HepG2 (cell line): Measurements from ENCODE around the gene HAPLN3. TPM values are rescaled to one million over a fixed set of nuclear protein-coding genes. Genes with fewer than 3 reads are reported as not detected.

Experiments used
- ATAC-seq: fragments of 200-7000 bp; cut with Tn5 transposase; 3 replicates; pipeline ENCODE4 v1.9.1; 2020; ENCODE audit warnings: mild to moderate bottlenecking, moderate library complexity
- BruUV-seq: library from RNA; stranded (reverse); fragments of 400-500 nt; replicated peaks from 2 replicates; lab custom pipeline; 2021; lab: Mats Ljungman, UMichigan
- CTCF ChIA-PET: fragments of 300-600 bp; formaldehyde crosslinking; extraction: SDS; loops from one replicate; lab custom pipeline; 2021; ENCODE audit warnings: low total read pairs, inconsistent platforms, low intra/inter-chr PET ratio; lab: Yijun Ruan, JAX
- POLR2A ChIA-PET: fragments of 350-600 bp; sonication (Branson Sonifier 250); formaldehyde crosslinking; loops from one replicate; lab custom pipeline; 2020; ENCODE audit warnings: antibody characterized with exemption, inconsistent platforms; lab: Yijun Ruan, JAX
- DNase-seq: peaks from one replicate; pipeline ENCODE4 v3.0.0-alpha.2; 2015; ENCODE audit warnings: low spot score
- FAIRE-seq: peaks from 3 replicates; lab custom pipeline; 2011; peaks lifted over from hg19 to GRCh38; lab: Jason Lieb, UNC
- H2AFZ ChIP-seq: one replicate; pipeline ENCODE4 v1.6.1; 2011; ENCODE audit warnings: low read length, inconsistent platforms
- H3K27ac ChIP-seq: fragments of 300-600 bp; 3 replicates; pipeline ENCODE4 v1.8.0; 2011; ENCODE audit warnings: mixed run types, mild to moderate bottlenecking, mixed read lengths, low read length, inconsistent platforms; ENCODE audit not compliant: insufficient read depth; ENCODE audit errors: extremely low read length
- H3K27me3 ChIP-seq, 2 experiments: fragments of 200-600 bp in 1 of 2; 2 replicates in 1 of 2; 3 replicates in 1 of 2; pipeline versions ENCODE4 v1.6.0 to v1.8.0; 2011; ENCODE audit warnings: low read length in 2 of 2, mild to moderate bottlenecking in 2 of 2, moderate library complexity in 2 of 2, inconsistent platforms in 1 of 2; ENCODE audit not compliant: insufficient read depth in 2 of 2, control insufficient read depth in 1 of 2
- H3K36me3 ChIP-seq, 2 experiments: fragments of 200-600 bp in 1 of 2; replicated peaks in 1 of 2; 2 replicates in 1 of 2; 3 replicates in 1 of 2; pipeline versions ENCODE4 v1.5.1 to v1.8.0; 2011; ENCODE audit warnings: low read length in 2 of 2, inconsistent platforms in 1 of 2; ENCODE audit not compliant: insufficient read depth in 2 of 2, control insufficient read depth in 1 of 2
- H3K4me1 ChIP-seq: 2 replicates; pipeline ENCODE4 v1.5.1; 2012; ENCODE audit warnings: low read length, inconsistent platforms; ENCODE audit not compliant: insufficient read depth
- H3K4me2 ChIP-seq: 2 replicates; pipeline ENCODE4 v1.6.0; 2011; ENCODE audit warnings: low read depth, low read length, inconsistent platforms
- H3K4me3 ChIP-seq, 3 experiments: fragments of 200-600 bp in 1 of 3; sonication (generic), shearing (Covaris generic) in 1 of 3; replicated peaks in 1 of 3; 2 replicates each; pipeline ENCODE4 v1.5.1; 2011 to 2016; ENCODE audit warnings: low read length in 3 of 3, inconsistent platforms in 2 of 3, low read depth in 2 of 3, mild to moderate bottlenecking in 2 of 3, control low read depth in 1 of 3, mixed read lengths in 1 of 3; ENCODE audit not compliant: insufficient read depth in 1 of 3
- H3K79me2 ChIP-seq: one replicate; pipeline ENCODE4 v1.6.1; 2011; ENCODE audit warnings: low read length, inconsistent platforms; ENCODE audit not compliant: insufficient read depth
- H3K9ac ChIP-seq: 2 replicates; pipeline ENCODE4 v1.6.0; 2011; ENCODE audit warnings: mild to moderate bottlenecking, low read depth, low read length, inconsistent platforms; ENCODE audit not compliant: insufficient read depth
- H3K9me3 ChIP-seq: 2 replicates; pipeline ENCODE4 v1.5.1; 2012; ENCODE audit warnings: mild to moderate bottlenecking, low read length
- H4K20me1 ChIP-seq: 2 replicates; pipeline ENCODE4 v1.6.0; 2011; ENCODE audit warnings: inconsistent platforms, mild to moderate bottlenecking, low read length, moderate library complexity; ENCODE audit not compliant: insufficient read depth
- CBX1 ChIP-seq: IDR thresholded peaks from one replicate; pipeline ENCODE4 v1.6.1; 2016; ENCODE audit warnings: antibody characterized with exemption, low read depth
- HMGA1 ChIP-seq: sonication (generic); formaldehyde crosslinking; conservative IDR thresholded peaks from 2 replicates; pipeline ENCODE4 v1.4.0; 2020; ENCODE audit warnings: missing genetic modification reagents
- JDP2 ChIP-seq: sonication (generic); formaldehyde crosslinking; IDR thresholded peaks from 2 replicates; pipeline ENCODE4 v1.8.1; 2022; ENCODE audit warnings: missing genetic modification reagents, borderline replicate concordance
- RARA ChIP-seq: IDR thresholded peaks from 2 replicates; pipeline ENCODE4 v1.6.1; 2016; ENCODE audit warnings: missing genetic modification reagents, missing compliant biosample characterization
- ZFP36L1 ChIP-seq: sonication (generic); formaldehyde crosslinking; IDR thresholded peaks from 2 replicates; pipeline ENCODE4 v1.8.0; 2022; ENCODE audit warnings: mild to moderate bottlenecking, missing genetic modification reagents, moderate library complexity
- ZNF607 ChIP-seq: sonication (generic); formaldehyde crosslinking; IDR thresholded peaks from 2 replicates; pipeline ENCODE4 v1.5.1; 2020; ENCODE audit warnings: missing genetic modification reagents, mild to moderate bottlenecking, borderline replicate concordance
- ZNF703 ChIP-seq: sonication (generic); formaldehyde crosslinking; IDR thresholded peaks from 2 replicates; pipeline ENCODE4 v1.5.1; 2020; ENCODE audit warnings: missing genetic modification reagents, mild to moderate bottlenecking, moderate library complexity, borderline replicate concordance
- ZNF850 ChIP-seq: sonication (generic); formaldehyde crosslinking; conservative IDR thresholded peaks from 2 replicates; pipeline ENCODE4 v1.9.0; 2021; ENCODE audit warnings: mild to moderate bottlenecking, missing genetic modification reagents
- WGBS: methylation state at CpG from one replicate; pipeline ENCODE4 v1.1.6; 2017; ENCODE audit warnings: low lambda C conversion rate; 5-methylcytosine and 5-hydroxymethylcytosine counted together
- in situ Hi-C: cut with HindIII; loops from 2 replicates; pipeline ENCODE4 v1.10.0; 2017; ENCODE audit warnings: low pct_unique_long_range_greater_than_20kb; ENCODE audit not compliant: extremely low pct_ligation_motif_present
- intact Hi-C: fragments of 100-400 bp; cut with micrococcal nuclease; formaldehyde crosslinking; loops from one replicate; pipeline ENCODE4 v1.10.0; 2022; ENCODE audit not compliant: unreplicated experiment
- polyA plus RNA-seq, 8 experiments: library from polyadenylated mRNA; depleted of rRNA in 3 of 8; stranded (reverse) in 7 of 8; unstranded in 1 of 8; fragments of >200 nt; fragmentation: Illumina TruSeq in 4 of 8; extraction: Trizol in 4 of 8; gene quantifications; 2 replicates each; pipeline versions ENCODE4 v1.2.1 to v1.2.3, GENCODE V29; 2011 to 2016; ENCODE audit warnings: low read depth in 4 of 8, missing spikeins in 1 of 8, mixed read lengths in 1 of 8; ENCODE audit not compliant: insufficient read depth in 1 of 8
- total RNA-seq, 5 experiments: library from RNA; depleted of rRNA; stranded (reverse); fragments of >200 nt; fragmentation: Illumina TruSeq; extraction: Trizol; gene quantifications; 2 replicates each; pipeline ENCODE4 v1.2.3, GENCODE V29; 2016; ENCODE audit warnings: low read depth in 1 of 5
- TF ChIP-seq, protein P1 (sequence below): IDR thresholded peaks from 2 replicates; pipeline ENCODE4 v1.4.0; 2020; ENCODE audit warnings: mild to moderate bottlenecking, missing genetic modification reagents
- TF ChIP-seq, protein P2 (sequence below): sonication (generic); formaldehyde crosslinking; IDR thresholded peaks from 2 replicates; pipeline ENCODE4 v1.8.0; 2022; ENCODE audit warnings: missing genetic modification reagents, mild to moderate bottlenecking, borderline replicate concordance
- TF ChIP-seq, protein P3 (sequence below): sonication (generic); formaldehyde crosslinking; conservative IDR thresholded peaks from 2 replicates; pipeline ENCODE4 v1.4.0; 2020; ENCODE audit warnings: mild to moderate bottlenecking, missing genetic modification reagents, moderate library complexity

The HAPLN3 gene
- total and polyA plus RNA-seq, 2 of the 13 experiments (the other 11 are each of a cell fraction or from before 2014, with no cell fraction given) = 0.09 TPM; not detected in 1

DNA sequence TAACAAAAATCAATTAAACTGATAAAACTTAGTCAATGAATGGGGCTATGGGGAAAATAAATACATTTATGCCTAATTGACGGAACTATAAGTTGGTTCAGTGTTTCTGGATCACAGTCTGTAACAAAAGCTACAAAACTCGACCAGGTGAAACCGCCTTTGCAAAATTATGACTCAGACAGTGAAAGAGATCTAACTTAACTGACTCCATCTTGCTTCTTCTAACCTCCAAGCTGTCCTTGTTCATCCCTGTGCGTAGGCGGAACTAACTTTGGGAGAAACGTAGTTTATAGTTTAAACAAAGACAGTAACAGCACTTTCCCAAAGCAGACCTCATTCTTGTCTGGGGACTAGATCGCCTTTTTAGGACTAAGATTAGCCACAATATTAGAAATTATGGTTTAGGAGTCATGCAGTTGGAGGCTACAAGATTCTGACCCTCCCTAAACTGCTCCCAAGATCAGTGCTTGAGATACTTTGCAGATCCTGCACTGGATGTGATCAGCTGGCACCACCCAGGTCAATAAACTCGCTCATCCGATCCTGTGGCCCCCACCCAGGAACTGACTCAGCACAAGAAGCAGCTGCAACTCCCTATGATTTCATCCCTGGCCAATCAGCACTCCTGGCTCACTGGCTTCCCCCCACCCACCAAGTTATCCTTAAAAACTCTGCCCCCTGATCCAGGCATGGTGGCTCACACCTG, 25.0 kb upstream of the HAPLN3 start:
- Histone ChIP-seq H3K79me2 (no peaks in the 10 kb centered on the region), H3K4me1 (no peaks in the 10 kb centered on the region), H3K9ac (no peak overlapping the region), H3K4me2 (no peak overlapping the region), H3K36me3 (no peaks in the 10 kb centered on the region), H3K9me3 (no peaks in the 10 kb centered on the region), H2AFZ (no peak overlapping the region), H3K4me3 (no peak overlapping the region), H4K20me1 (no peaks in the 10 kb centered on the region), H3K27ac (no peak overlapping the region), H3K27me3 (peaks cover 1 to 9% of the 10 kb centered on the region in 2 experiments; a peak in 2 of 5 replicates)
- WGBS = 32% methylated on average over 9 of the region's 9 CpGs
- intact Hi-C loops (no loop called here), in situ Hi-C loops (no loop called here)
- ATAC-seq (no peak), DNase-seq (no peak), FAIRE-seq (no peak)
- no TSS peak for BruUV-seq
- CTCF ChIA-PET = no interaction called here
- TF ChIP-seq, protein P1, sequence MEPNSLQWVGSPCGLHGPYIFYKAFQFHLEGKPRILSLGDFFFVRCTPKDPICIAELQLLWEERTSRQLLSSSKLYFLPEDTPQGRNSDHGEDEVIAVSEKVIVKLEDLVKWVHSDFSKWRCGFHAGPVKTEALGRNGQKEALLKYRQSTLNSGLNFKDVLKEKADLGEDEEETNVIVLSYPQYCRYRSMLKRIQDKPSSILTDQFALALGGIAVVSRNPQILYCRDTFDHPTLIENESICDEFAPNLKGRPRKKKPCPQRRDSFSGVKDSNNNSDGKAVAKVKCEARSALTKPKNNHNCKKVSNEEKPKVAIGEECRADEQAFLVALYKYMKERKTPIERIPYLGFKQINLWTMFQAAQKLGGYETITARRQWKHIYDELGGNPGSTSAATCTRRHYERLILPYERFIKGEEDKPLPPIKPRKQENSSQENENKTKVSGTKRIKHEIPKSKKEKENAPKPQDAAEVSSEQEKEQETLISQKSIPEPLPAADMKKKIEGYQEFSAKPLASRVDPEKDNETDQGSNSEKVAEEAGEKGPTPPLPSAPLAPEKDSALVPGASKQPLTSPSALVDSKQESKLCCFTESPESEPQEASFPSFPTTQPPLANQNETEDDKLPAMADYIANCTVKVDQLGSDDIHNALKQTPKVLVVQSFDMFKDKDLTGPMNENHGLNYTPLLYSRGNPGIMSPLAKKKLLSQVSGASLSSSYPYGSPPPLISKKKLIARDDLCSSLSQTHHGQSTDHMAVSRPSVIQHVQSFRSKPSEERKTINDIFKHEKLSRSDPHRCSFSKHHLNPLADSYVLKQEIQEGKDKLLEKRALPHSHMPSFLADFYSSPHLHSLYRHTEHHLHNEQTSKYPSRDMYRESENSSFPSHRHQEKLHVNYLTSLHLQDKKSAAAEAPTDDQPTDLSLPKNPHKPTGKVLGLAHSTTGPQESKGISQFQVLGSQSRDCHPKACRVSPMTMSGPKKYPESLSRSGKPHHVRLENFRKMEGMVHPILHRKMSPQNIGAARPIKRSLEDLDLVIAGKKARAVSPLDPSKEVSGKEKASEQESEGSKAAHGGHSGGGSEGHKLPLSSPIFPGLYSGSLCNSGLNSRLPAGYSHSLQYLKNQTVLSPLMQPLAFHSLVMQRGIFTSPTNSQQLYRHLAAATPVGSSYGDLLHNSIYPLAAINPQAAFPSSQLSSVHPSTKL (CRISPR knock-in tag) = no peak
- TF ChIP-seq ZFP36L1 (CRISPR knock-in tag) = no peak
- no peak for TF ChIP-seq ZNF850 (CRISPR knock-in tag)
- TF ChIP-seq, protein P2, sequence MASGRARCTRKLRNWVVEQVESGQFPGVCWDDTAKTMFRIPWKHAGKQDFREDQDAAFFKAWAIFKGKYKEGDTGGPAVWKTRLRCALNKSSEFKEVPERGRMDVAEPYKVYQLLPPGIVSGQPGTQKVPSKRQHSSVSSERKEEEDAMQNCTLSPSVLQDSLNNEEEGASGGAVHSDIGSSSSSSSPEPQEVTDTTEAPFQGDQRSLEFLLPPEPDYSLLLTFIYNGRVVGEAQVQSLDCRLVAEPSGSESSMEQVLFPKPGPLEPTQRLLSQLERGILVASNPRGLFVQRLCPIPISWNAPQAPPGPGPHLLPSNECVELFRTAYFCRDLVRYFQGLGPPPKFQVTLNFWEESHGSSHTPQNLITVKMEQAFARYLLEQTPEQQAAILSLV (CRISPR knock-in tag) = no peak
- TF ChIP-seq, protein P3, sequence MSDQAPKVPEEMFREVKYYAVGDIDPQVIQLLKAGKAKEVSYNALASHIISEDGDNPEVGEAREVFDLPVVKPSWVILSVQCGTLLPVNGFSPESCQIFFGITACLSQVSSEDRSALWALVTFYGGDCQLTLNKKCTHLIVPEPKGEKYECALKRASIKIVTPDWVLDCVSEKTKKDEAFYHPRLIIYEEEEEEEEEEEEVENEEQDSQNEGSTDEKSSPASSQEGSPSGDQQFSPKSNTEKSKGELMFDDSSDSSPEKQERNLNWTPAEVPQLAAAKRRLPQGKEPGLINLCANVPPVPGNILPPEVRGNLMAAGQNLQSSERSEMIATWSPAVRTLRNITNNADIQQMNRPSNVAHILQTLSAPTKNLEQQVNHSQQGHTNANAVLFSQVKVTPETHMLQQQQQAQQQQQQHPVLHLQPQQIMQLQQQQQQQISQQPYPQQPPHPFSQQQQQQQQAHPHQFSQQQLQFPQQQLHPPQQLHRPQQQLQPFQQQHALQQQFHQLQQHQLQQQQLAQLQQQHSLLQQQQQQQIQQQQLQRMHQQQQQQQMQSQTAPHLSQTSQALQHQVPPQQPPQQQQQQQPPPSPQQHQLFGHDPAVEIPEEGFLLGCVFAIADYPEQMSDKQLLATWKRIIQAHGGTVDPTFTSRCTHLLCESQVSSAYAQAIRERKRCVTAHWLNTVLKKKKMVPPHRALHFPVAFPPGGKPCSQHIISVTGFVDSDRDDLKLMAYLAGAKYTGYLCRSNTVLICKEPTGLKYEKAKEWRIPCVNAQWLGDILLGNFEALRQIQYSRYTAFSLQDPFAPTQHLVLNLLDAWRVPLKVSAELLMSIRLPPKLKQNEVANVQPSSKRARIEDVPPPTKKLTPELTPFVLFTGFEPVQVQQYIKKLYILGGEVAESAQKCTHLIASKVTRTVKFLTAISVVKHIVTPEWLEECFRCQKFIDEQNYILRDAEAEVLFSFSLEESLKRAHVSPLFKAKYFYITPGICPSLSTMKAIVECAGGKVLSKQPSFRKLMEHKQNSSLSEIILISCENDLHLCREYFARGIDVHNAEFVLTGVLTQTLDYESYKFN = no peak
- TF ChIP-seq HMGA1 = no peak
- no peak for TF ChIP-seq ZNF607 (CRISPR knock-in tag)
- TF ChIP-seq RARA = no peak
- TF ChIP-seq ZNF703 (CRISPR knock-in tag) = no peak
- no peak for TF ChIP-seq JDP2 (CRISPR knock-in tag)
- TF ChIP-seq CBX1 = no peak
- POLR2A ChIA-PET = no interaction called here
